Thyroid gland (tissue), 4 donors: ENCODE data around the gene PITPNB.

ENCODE experiments used
- CTCF ChIP-seq, 6 experiments: fragments of 200-600 bp in 3 of 6; fragments of 450-650 bp in 3 of 6; sonication (generic) in 3 of 6; IDR thresholded peaks; one replicate each; pipeline ENCODE4 v1.5.1; 2016 to 2019; ENCODE audit warnings: antibody characterized with exemption in 6 of 6, mild to moderate bottlenecking in 2 of 6, inconsistent platforms in 1 of 6, moderate library complexity in 1 of 6
- POLR2A ChIP-seq, 2 donors: fragments of 450-650 bp; IDR thresholded peaks; one replicate each; pipeline ENCODE4 v1.6.1; 2017; ENCODE audit warnings: antibody characterized with exemption in 2 of 2, mild to moderate bottlenecking in 2 of 2, moderate library complexity in 1 of 2

- no peak for TF ChIP-seq CTCF (IDR thresholded peaks at IDR 0.05)
- TF ChIP-seq POLR2A (IDR thresholded peaks at IDR 0.05), result no peak
These were observed 16.8 kb upstream of the PITPNB start for GRCh38 chr22:27935897-27936296.
